ENCODE data around the gene COL11A2.

- TF ChIP-seq CTCF (IDR thresholded peaks at IDR 0.05; ENCODE audit: low read depth, low read length) (no peak), POLR2A (IDR thresholded peaks at IDR 0.05; ENCODE audit: extremely low read depth, insufficient read length) (no peak)
These were observed 6.7 kb upstream of the COL11A2 start for GRCh38 chr6:33198853-33199436.

Measured in NB4 (cell line).